Measurements from ENCODE around the gene USH1C. TPM values are rescaled to one million over a fixed set of nuclear protein-coding genes. Genes with fewer than 3 reads are reported as not detected.
A peak's percentile ranks its signal among the peaks of the same experiment; 100 is the strongest.

USH1C gene
- total and polyA plus RNA-seq, 4 donors, result 3.1 to 5.3 (median 3.5) TPM

DNA sequence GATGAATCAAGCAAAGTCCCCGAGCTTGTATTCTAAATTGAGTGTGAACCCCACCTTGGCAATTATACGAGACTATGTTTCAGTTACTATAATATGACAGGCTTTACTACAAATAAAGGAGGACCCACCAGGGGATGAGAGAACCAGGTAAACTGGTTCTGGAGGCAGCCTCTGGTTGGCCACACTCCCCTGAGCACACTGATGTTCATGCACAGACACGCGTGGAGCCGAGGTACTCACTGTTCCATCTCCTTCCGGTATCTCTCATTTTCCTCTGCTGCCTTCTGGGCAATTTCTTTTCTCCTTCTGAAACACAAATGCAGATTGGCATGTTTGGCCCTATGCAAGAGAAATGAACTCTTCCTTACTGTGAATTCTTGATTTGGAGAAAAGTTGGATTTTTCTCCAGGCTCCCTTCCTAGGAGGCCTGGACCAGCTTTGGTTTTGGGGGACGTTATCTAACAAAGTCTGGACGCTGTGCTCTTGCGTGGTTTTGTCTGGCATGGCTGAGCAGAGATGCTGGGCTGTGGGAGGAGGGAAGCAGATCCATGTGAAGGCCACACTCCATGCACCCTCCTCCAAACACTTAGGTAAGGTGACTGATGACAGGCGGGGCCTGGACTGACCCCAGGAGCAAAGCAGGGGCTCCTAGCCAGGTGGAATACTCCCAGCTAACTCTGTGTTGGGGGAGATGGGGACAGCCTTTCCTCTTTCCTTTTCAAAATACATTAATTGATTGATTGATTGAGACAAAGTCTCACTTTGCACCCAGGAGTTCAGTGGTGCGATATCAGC, 22.9 kb downstream of the USH1C start:
- Histone ChIP-seq H3K27ac (ENCODE audit: low read depth, low read length) (no peak overlapping the region), H3K36me3 (ENCODE audit: control insufficient read depth, insufficient read depth, low read length) (no peaks in the 10 kb centered on the region), H3K27me3 (ENCODE audit: control insufficient read depth, insufficient read depth, low read length) (no peaks in the 10 kb centered on the region), H3K4me3 (ENCODE audit: low read depth, low read length) (no peak overlapping the region), H3K9me3 (ENCODE audit: control insufficient read depth, insufficient read depth, low read length) (no peaks in the 10 kb centered on the region), H3K4me1 (ENCODE audit: control insufficient read depth, insufficient read depth, low read length) (peaks cover 30% of the 10 kb centered on the region)
- no peak for DNase-seq (ENCODE audit: low read depth in 4 of 6, low spot score in 6 of 6)
- WGBS (ENCODE audit: insufficient coverage), result 73% methylated on average over 5 of the region's 11 CpGs

DNA sequence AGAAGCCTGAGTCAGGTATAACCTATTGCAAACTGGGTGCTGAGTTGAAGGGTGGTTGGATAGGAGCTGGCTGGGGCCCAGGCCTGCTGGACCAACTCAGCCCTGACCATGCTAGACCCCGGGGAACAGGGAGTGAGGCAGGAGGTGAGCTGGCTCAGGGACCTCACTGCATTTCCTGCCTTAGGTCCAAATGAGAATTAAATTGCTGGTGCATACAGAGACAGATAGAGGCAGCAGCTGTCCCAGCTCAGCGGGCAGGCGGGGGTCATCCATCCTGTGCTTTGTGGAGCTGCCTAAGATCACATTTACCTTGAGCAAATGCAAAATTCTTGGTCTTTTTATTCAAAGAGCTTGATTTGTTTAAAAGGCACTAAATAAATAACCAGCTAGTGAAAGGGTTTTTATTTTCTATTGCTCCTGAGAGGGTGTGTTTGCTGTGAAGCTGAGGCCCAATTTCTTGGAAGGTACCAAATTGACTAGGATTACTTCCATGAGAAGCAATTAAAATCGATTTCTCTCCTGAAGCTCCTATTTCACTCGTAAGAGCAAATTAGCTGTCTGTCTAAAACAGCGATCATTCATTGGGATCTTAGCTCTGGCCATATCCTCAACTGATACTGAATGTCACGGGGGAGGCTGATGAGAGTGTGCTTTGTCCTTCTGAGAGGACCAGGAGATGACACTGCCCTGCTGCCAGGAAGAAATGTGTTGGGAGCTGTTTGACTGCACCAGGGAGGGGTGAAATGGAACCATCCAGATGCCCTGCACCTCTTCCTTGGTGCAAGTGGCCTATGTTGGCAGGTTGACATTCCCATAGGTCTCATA, 24.9 kb downstream of the USH1C start:
- H3K4me3 ChIP-seq (ENCODE audit: low read depth, low read length), result no peak overlapping the region
- no peaks in the 10 kb centered on the region for H3K36me3 ChIP-seq (ENCODE audit: control insufficient read depth, insufficient read depth, low read length)
- WGBS (ENCODE audit: insufficient coverage), result 29% methylated on average over 3 of the region's 7 CpGs
- DNase-seq (ENCODE audit: low read depth in 4 of 6, low spot score in 6 of 6), result peak in 1 of 6 donors; percentile 63
- H3K27ac ChIP-seq (ENCODE audit: low read depth, low read length), result peak overlapping the region; percentile 16
- no peaks in the 10 kb centered on the region for H3K27me3 ChIP-seq (ENCODE audit: control insufficient read depth, insufficient read depth, low read length)
- peaks cover 35% of the 10 kb centered on the region for H3K4me1 ChIP-seq (ENCODE audit: control insufficient read depth, insufficient read depth, low read length)
- H3K9me3 ChIP-seq (ENCODE audit: control insufficient read depth, insufficient read depth, low read length), result no peaks in the 10 kb centered on the region

DNA sequence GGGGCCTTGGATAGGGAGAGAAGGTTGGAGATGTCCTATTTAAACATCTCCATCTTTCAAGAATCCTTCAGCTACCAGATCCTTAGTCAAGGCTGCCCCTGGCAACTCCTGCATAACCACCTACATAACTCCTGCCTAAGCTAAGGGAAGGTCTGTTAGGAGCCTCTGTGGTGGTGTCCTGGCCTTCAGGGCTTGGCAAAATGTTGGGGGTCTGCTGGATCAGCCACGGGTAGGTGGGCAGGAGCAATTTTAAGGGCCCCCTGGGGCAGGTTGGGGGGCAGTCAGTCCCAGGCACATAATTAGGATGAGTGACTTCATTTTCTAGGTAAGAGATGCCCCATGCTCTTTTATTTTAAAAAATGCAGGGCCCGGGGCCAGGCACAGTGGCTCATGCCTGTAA, 25.9 kb downstream of the USH1C start:
- WGBS (ENCODE audit: insufficient coverage), result 75% methylated on average over 2 of the region's 2 CpGs
- no peak overlapping the region for H3K4me3 ChIP-seq (ENCODE audit: low read depth, low read length)
- H3K27me3 ChIP-seq (ENCODE audit: control insufficient read depth, insufficient read depth, low read length), result no peaks in the 10 kb centered on the region
- H3K36me3 ChIP-seq (ENCODE audit: control insufficient read depth, insufficient read depth, low read length), result no peaks in the 10 kb centered on the region
- H3K9me3 ChIP-seq (ENCODE audit: control insufficient read depth, insufficient read depth, low read length), result no peaks in the 10 kb centered on the region
- no peak overlapping the region for H3K27ac ChIP-seq (ENCODE audit: low read depth, low read length)
- no peak for DNase-seq (ENCODE audit: low read depth in 4 of 6, low spot score in 6 of 6)
- H3K4me1 ChIP-seq (ENCODE audit: control insufficient read depth, insufficient read depth, low read length), result peaks cover 35% of the 10 kb centered on the region

DNA sequence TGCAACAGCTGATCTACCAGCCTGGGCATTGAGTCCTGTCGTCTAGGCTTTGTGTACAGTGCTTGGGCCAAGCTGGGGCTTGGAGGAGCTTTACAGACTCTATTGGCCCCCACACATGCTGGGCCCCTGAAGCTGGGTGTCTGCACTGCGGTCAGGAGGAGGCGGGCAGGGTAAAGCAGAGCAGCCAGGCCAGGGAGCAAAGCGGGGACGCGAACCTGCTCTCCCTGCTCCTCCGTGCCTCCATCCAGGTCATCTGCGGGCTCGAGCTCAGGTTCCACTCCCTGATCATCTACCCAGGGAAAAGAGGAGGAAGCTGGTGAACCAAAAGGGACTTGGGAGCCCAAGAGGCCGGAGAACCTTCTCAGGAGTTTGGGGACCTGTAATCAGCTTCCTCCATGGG, 27.0 kb downstream of the USH1C start:
- no peaks in the 10 kb centered on the region for H3K27me3 ChIP-seq (ENCODE audit: control insufficient read depth, insufficient read depth, low read length)
- no peaks in the 10 kb centered on the region for H3K9me3 ChIP-seq (ENCODE audit: control insufficient read depth, insufficient read depth, low read length)
- 89% methylated on average over 5 of the region's 10 CpGs for WGBS (ENCODE audit: insufficient coverage)
- H3K36me3 ChIP-seq (ENCODE audit: control insufficient read depth, insufficient read depth, low read length), result no peaks in the 10 kb centered on the region
- H3K4me3 ChIP-seq (ENCODE audit: low read depth, low read length), result no peak overlapping the region
- peaks cover 35% of the 10 kb centered on the region for H3K4me1 ChIP-seq (ENCODE audit: control insufficient read depth, insufficient read depth, low read length)
- no peak for DNase-seq (ENCODE audit: low read depth in 4 of 6, low spot score in 6 of 6)
- no peak overlapping the region for H3K27ac ChIP-seq (ENCODE audit: low read depth, low read length)

GRCh38 chr11:17516551-17517150, 27.6 kb downstream of the USH1C start:
- Histone ChIP-seq H3K4me3 (ENCODE audit: low read depth, low read length) (no peak overlapping the region), H3K9me3 (ENCODE audit: control insufficient read depth, insufficient read depth, low read length) (no peaks in the 10 kb centered on the region), H3K27ac (ENCODE audit: low read depth, low read length) (no peak overlapping the region), H3K27me3 (ENCODE audit: control insufficient read depth, insufficient read depth, low read length) (no peaks in the 10 kb centered on the region), H3K36me3 (ENCODE audit: control insufficient read depth, insufficient read depth, low read length) (no peaks in the 10 kb centered on the region), H3K4me1 (ENCODE audit: control insufficient read depth, insufficient read depth, low read length) (peaks cover 35% of the 10 kb centered on the region)
- WGBS (ENCODE audit: insufficient coverage), result 41% methylated on average over 6 of the region's 7 CpGs
- DNase-seq (ENCODE audit: low read depth in 4 of 6, low spot score in 6 of 6), result peak in 1 of 6 donors; percentile 54

- 100% methylated on average over 3 of the region's 5 CpGs for WGBS (ENCODE audit: insufficient coverage)
- peaks cover 34% of the 10 kb centered on the region for H3K4me1 ChIP-seq (ENCODE audit: control insufficient read depth, insufficient read depth, low read length)
- no peak for DNase-seq (ENCODE audit: low read depth in 4 of 6, low spot score in 6 of 6)
- H3K4me3 ChIP-seq (ENCODE audit: low read depth, low read length), result no peak overlapping the region
- H3K36me3 ChIP-seq (ENCODE audit: control insufficient read depth, insufficient read depth, low read length), result no peaks in the 10 kb centered on the region
- no peaks in the 10 kb centered on the region for H3K9me3 ChIP-seq (ENCODE audit: control insufficient read depth, insufficient read depth, low read length)
- H3K27me3 ChIP-seq (ENCODE audit: control insufficient read depth, insufficient read depth, low read length), result no peaks in the 10 kb centered on the region
- no peak overlapping the region for H3K27ac ChIP-seq (ENCODE audit: low read depth, low read length)
Measured at GRCh38 chr11:17515443-17516176, 28.6 kb downstream of the USH1C start.

GRCh38 chr11:17514476-17514875, 29.7 kb downstream of the USH1C start:
- Histone ChIP-seq H3K9me3 (ENCODE audit: control insufficient read depth, insufficient read depth, low read length) (no peaks in the 10 kb centered on the region), H3K4me3 (ENCODE audit: low read depth, low read length) (no peak overlapping the region), H3K4me1 (ENCODE audit: control insufficient read depth, insufficient read depth, low read length) (peaks cover 27% of the 10 kb centered on the region), H3K27me3 (ENCODE audit: control insufficient read depth, insufficient read depth, low read length) (no peaks in the 10 kb centered on the region), H3K36me3 (ENCODE audit: control insufficient read depth, insufficient read depth, low read length) (no peaks in the 10 kb centered on the region), H3K27ac (ENCODE audit: low read depth, low read length) (no peak overlapping the region)
- WGBS (ENCODE audit: insufficient coverage), result 59% methylated on average over 3 of the region's 4 CpGs
- peak in 1 of 6 donors; percentile 40 for DNase-seq (ENCODE audit: low read depth in 4 of 6, low spot score in 6 of 6)

- WGBS (ENCODE audit: insufficient coverage), result 78% methylated on average over 1 of the region's 1 CpG
- no peak for DNase-seq (ENCODE audit: low read depth in 4 of 6, low spot score in 6 of 6)
- Histone ChIP-seq H3K4me1 (ENCODE audit: control insufficient read depth, insufficient read depth, low read length) (peaks cover 23% of the 10 kb centered on the region), H3K4me3 (ENCODE audit: low read depth, low read length) (no peak overlapping the region), H3K9me3 (ENCODE audit: control insufficient read depth, insufficient read depth, low read length) (no peaks in the 10 kb centered on the region), H3K27ac (ENCODE audit: low read depth, low read length) (no peak overlapping the region), H3K27me3 (ENCODE audit: control insufficient read depth, insufficient read depth, low read length) (no peaks in the 10 kb centered on the region), H3K36me3 (ENCODE audit: control insufficient read depth, insufficient read depth, low read length) (no peaks in the 10 kb centered on the region)
Measured at GRCh38 chr11:17513853-17514252, 30.4 kb downstream of the USH1C start.

DNA sequence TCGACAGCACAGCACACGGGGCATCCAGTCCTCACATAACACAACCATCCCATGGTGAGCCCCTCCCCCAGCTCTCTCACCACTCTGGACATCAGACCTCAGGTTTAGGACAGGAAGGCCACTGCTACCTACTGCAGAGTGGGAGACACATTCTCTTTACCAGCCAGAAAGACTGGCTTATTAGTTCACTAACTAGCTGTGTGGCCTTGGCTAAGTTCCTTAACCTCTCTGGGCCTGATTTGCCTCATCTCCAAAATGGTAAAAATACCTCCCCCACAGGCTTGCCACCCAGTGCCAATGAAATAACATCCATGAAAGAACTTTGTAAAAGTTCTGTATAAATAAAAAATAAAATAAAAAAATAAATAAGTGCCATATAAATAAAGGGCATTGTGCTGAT, 32.1 kb downstream of the USH1C start:
- no peaks in the 10 kb centered on the region for H3K36me3 ChIP-seq (ENCODE audit: control insufficient read depth, insufficient read depth, low read length)
- DNase-seq (ENCODE audit: low read depth in 4 of 6, low spot score in 6 of 6), result no peak
- H3K4me3 ChIP-seq (ENCODE audit: low read depth, low read length), result no peak overlapping the region
- H3K27ac ChIP-seq (ENCODE audit: low read depth, low read length), result no peak overlapping the region
- H3K4me1 ChIP-seq (ENCODE audit: control insufficient read depth, insufficient read depth, low read length), result peaks cover 16% of the 10 kb centered on the region
- 40% methylated on average over 1 of the region's 2 CpGs for WGBS (ENCODE audit: insufficient coverage)
- H3K27me3 ChIP-seq (ENCODE audit: control insufficient read depth, insufficient read depth, low read length), result no peaks in the 10 kb centered on the region
- no peaks in the 10 kb centered on the region for H3K9me3 ChIP-seq (ENCODE audit: control insufficient read depth, insufficient read depth, low read length)

Data from spinal cord (tissue), 10 donors.